SH-SY5Y (cell line): ENCODE measurements around the gene EPHA6.

ENCODE experiments used
- GATA2 ChIP-seq: IDR thresholded peaks from 2 replicates; pipeline ENCODE4 v1.6.1; 2011; ENCODE audit warnings: mild to moderate bottlenecking, low read depth, low read length
- GATA3 ChIP-seq: IDR thresholded peaks from 2 replicates; pipeline ENCODE4 v1.6.1; 2011; ENCODE audit warnings: low read depth, mild to moderate bottlenecking, low read length, moderate library complexity

- no peak for TF ChIP-seq GATA2
- TF ChIP-seq GATA3, result no peak
Observed at GRCh38 chr3:97647441-97647982, 833.1 kb downstream of the EPHA6 start.
